Fibroblast of peridontal ligament (primary cell): ENCODE data around the gene RBM18.

Experiments
- DNase-seq: peaks from one replicate; pipeline ENCODE4 v3.0.0-alpha.2; 2010; ENCODE audit errors: extremely low read depth

RBM18 gene

DNA sequence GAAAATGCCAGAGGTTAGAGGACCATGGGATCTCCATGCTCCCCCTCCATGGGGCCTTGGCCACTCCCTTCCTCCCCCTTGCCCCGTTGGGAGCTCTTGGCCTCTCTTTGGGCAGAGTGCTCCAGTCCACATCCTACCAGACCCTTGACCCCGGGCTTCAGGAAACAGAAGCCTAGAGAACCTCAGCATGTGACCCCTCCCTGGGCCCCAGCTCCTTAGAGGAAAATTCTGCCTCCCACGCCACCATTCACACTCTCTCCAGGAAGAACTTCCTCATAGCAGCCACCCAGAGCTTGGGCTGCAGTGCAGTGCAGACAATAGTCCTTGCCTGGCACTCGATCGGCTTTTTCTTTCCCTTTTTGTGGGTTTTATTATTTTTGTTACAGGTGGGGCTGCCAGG, 41.8 kb downstream of the RBM18 start:
- no peak for DNase-seq

DNA sequence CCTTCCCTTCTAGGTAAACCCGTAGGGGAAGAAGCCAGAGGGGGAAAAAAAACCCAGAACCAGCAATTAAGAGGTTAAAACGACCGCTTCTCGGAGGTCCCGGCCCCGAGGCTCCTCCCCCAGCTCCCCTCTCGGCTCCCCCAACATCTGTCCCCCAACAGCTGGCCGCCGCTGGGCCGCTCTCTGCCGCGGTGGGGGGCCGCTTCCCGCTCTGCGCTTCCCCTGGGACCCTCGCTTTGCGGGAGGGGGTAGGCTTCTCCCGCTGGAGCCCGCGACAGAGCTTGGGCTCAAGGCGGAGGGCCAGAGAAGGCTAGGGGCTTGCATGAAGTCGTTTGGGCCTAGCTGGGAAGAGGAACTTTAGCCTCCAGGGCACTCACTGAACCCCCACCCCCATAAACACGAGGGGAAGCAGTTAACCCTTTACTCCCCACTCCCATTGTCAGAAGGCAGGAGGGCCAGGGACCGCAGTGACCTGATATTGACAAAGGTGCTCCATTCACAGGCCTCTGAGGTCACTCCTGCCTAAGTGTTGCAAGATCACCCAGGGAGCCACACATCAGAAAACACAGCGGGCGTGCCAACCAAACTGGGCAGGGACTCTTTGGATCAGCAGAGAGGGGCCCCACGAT, 43.3 kb downstream of the RBM18 start:
- no peak for DNase-seq

DNA sequence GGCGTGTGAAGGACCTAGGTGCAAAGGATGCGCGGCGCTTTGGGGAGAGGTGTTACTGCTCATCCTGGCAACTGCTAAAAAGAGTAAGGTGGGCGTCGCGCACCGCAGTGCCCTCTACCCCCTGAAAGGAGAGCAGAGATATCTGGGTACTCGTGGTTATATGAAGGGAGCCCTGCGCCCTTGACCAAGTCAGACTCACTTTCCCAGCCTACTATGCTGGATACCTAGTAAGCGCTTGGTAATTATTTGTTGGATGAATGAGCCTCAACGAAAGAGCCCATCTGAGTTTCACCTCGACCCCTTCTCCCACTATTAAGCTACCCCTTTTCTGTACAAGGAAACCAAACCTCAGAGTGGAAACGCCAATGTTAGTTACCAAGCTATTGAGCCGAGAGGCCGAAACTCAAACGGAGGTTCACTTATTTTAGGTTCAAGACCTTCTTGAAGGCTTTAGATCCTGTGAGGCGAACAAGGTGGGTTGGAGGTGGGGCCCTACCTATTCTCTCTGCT, 43.9 kb downstream of the RBM18 start:
- DNase-seq: no peak

DNA sequence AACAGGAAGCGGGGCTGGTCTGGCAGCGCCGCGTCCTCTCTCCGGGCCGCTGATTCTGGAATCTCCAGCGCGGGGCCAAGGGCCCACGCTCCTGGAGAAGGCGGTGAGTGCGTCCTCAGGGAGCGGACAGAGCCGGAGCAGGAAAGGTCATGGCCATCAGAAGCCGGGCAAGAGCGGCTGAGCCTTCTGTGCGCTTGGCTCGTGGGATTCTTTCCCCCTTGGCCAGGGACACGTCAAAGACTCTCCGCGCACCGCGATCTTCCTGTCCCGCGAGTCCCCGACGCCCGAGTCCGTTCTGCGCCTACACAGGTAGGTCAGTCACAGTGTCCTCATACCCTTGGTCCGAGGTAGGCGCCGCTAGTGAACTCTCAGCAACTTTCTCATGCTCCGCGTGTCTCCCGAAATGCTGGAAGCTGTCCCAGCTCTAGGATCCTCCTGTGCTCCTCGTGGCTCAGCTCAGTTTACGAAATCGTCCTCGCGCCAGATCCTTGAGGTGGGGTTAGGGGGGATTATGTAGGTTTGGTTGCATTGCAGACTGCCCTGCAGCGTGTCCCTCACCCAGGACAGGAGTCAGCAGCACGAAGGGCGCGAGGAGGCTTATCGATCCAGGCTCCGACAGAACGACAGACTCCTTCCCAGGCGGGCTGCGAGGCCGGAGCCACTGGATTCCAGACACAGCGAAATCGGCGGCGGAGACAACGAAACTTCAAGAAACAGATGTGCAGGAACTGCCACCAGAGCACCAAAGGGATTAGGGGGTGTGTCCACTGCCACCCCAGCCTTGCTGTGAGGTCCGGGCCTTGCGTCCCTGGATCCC, 44.6 kb downstream of the RBM18 start:
- DNase-seq: no peak

DNA sequence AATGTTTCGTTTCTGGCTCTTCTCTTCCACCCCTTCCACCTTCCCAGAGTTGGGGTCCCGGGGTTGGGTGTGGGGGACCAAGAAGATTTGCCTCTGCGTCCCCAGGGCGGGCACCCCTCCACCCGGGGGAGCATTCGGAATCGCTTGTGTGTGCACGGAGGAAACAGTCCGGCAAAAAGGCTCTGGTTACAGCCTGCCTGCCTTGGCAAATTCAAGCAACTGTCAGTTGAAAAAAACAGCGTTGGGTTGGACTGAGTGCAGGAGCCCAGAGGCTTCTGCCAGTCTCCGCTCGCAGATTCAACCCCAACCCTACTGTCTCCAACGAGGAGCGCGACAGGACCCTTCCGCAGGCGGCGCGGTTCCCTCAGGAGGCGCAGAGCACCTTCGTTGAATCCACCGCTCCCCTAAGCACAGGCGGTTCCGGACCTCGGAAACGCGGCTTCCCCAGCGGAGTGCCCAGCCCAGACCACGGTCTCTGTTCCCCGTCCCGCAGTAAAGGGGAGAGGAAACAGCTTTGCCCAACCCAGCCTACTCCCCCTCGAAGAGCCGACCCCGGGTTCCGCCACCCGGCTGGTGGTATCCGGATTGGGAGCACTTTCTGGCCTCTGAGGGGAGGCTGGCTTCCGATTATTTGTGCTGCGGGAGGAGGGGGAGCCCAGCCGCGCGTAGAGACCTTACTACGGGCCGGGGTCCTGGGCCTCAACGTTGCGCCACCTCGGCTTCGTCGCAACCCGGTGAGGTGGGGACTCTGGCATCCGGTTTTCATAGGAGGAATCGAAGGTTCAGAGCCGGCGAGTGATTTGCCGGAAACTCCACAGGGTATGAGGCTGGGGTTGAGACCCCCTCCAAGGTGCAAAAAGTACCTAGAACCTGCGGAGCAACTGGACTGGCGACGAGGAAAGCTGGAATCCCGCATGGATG, 45.4 kb downstream of the RBM18 start:
- DNase-seq: peak; percentile 38

DNA sequence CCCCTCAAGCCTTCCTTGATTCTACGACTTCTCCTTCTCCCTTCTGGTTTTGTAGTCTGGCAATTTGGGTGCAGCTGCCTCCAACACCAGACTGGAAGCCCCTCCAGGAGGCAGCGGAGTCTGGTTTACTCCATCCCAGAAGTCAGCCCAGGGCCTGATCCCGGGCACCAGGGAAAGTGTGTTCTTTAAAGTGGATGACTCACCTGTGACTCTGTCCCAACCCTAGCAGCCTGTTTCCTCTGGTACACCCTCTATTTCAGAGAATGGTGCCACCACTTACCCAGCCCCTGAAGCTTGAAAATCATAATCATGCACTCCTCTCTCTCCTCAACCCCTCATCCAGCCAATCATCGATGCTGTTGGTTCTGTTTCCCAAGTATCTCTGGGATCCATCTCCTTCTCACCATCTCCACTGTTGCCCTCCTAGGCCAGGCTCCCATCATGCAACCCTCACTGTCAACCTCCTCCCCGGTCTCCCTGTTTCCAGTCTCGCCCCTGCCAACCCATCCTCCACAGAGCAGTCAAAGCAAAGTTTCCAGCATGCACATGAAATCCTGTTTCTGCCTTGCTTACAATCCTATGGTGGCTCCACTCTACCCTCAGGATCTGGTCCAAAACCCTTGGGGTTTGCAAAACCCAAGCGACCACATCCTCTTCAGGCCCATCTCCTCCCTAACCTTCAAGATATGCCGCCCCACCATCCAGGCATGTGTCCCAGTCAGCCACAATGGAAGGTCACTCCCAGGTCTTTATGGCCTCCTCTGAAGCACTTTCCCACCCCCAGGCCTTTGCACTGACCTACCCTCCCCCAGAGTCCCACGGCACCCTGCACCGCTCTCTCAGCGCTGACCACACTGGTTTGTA, 46.3 kb downstream of the RBM18 start:
- no peak for DNase-seq

DNA sequence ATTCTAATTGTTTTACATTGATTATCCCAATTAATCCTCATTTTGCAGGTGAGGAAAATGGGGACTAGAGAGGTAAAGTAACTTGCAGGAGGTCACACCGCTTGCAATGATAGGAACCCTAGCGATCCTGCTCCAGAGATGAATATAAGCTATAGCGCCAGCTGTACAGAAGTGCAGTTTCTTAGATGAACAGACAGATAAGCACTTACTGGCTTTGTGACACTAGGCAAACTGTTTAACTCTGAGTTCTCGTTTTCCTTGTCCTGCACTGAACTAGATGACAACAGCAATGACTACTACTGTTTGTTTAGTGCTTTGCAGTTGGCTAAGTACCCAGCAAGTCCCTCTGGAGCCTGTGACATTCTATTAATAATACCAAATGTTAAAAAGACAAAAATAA, 47.0 kb downstream of the RBM18 start:
- no peak for DNase-seq

DNA sequence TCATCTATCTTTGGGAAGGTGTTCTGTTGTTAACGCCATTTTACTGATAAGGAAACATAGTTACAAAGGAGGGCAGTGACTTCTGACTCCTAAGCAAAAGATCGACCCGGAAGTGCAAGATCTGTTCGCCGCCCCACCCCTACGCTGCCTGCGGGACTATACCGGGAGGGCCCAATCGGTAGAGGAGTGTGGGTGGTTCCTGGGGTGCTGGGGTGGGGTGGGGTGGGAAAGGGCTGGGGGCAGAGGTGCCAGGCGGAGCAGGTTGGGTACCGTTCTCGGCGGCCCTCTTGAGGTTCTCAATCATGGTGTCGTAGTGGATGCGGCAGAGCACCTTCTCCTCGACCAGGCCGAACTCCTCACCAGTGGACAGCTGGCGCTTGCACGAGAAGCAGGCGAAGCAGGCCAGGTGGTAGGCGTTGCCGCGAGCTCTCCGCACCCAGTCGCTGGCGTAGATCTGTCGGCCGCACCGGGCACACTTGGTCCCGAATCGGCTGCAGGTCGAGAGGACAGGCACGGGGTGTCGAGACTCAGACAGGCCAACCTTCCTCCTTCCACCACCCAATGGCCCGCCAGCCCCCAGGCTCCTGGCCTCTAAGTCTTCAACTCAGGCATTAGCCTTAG, 47.7 kb downstream of the RBM18 start:
- no peak for DNase-seq

DNA sequence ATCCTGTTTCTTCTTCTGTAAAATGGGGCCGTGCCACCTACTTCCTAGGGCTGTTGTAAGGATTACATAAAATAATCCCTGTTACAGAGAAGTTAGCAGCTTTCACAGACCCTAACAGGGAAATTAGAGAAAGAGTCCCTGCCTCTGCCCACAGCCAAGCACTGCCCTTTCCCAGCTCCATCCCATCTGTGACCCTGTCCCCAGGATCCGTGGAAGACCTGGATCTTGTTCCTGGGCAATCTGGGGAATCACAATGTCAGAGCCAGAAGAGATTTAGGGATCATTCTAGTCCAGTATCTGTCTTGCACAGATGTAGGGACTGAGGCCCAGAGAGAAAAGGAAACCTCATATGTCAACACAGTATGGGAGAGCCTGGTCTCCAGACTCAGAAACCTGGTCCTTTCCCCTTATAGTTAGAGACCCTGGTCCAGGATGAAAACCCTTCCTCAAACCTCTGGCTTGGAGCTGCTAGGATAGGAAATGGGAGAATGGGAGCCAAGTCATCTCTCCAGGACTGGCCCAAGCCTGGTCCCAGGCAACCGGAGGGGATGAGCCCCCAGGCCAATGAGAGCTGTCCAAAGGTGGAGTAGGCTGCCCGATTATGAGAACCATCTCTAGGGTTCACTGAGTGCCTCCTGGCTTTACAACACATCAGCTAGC, 48.4 kb downstream of the RBM18 start:
- no peak for DNase-seq

DNA sequence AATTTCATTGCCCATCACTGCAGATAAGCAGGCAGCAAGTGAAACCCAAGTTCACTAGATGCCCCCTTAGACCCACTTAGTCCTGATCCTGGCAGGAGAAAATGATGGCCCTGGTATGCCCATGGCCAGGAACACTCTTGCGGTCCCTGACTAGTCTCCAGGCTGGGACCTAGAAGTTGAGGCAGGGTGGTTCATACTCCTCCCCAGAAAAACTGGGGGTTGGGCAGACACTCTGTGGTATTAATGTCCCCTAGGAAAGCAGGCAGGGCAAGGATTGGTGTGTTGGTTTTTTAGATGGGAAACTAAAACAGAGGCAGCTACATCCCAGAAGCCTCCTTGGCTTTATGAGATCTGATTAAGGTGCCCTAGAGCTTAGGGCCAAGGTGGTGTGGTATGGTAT, 49.0 kb downstream of the RBM18 start:
- no peak for DNase-seq

DNA sequence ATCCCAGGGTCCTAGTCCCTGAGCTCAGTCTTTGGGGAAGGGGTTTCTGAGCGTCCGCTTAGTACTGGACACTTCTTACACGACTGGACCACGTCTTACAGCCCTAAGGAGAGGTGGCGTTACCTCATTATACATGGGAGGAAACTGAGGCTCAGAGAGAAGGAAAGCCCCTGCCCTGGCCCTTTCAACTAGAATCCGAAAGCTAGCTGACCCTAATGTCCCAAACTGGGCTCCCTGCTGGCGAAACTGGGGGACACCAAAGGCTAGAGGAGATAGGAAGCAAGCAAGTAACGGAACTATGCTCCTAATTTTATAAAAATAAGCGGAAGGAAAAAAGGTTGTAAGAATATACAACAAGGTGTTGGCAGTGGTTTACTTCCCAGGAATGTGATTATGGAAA, 50.1 kb downstream of the RBM18 start:
- DNase-seq: no peak

DNA sequence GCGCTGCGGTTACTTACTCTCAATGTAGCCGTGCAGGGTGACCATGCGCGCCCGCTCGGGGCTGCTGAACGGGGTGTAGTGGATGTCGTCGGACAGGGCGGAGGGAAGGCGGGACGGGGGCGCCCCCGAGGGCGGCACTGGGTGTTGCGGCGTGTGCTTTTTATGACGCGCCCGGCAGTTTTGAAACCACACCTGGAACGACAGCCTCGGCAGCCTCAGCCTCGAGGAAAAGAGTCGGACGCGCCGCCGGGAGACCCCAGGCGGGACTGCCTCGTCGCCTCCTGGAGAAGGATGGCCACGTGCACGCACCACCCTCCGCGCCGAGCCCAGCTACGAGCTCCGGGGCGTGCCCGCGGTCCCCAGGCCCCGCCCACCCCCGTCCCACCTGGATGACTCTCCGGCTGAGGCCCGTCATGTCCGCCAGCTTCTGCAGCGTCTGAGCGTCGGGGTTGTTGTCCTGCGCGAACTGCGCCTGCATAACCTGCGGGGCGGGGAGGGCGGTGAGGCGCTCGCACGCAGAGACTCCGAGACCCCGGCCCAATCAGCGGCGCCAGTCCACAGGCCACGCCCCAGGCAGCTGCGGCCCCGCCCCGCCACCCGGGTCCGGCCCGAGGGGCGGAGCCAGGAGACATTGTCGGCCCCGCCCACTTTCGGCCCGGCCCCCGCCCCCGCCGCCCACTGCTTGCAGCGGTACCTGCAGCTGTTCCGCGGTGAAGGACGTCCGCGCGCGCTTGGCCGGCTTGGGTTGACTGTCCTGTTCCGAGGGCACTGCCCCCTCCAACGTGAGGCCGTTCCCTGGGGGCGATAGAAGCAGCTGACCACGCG, 50.8 kb downstream of the RBM18 start:
- no peak for DNase-seq

DNA sequence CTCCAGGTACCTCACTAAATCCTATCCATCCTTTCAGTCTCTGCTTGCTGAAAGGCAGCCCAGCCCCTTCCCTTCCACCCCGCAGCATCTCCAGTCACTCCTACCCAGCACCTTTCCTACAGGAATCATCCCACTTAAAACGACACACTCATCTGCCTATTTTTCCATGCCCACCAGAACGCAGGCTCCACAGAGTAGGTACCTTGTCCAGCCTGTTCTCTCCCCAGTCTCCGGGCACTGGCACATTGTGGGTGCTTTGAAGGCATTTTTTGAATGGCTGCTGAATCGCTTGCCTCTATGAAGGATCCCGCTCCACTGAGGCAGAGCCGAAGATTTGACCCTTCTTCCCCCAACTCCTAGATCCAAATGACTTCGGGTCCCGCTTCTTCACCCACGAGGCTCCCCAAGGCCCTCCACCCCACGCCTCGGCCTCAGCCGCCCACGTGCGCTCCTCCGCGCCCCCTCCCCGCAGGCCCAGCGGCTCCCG, 51.5 kb downstream of the RBM18 start:
- DNase-seq: no peak

DNA sequence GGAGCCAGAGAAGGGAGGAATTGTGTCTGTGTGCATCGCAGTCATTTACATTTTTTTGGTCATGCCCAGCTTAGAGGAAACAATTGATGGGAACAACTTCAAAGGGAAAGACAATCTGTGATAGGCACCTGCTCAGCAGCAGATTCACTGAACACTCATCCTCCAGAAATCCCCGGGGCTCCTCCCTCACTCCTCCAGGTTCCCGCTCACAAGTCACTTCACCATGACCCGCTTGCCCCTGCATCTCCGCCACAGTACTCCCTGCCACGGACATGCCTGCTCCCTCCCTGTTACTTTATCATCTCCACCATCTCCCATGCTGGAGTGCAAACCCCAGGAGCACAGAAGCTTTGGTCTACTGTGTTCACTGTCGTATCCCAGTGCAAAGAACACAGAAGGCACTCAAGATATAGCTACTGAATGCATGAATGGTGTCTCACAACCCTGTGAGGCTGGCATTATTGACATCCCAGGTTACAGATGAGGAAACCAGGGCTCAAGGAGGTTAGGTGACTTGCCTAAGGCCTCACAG, 52.1 kb downstream of the RBM18 start:
- DNase-seq: no peak

DNA sequence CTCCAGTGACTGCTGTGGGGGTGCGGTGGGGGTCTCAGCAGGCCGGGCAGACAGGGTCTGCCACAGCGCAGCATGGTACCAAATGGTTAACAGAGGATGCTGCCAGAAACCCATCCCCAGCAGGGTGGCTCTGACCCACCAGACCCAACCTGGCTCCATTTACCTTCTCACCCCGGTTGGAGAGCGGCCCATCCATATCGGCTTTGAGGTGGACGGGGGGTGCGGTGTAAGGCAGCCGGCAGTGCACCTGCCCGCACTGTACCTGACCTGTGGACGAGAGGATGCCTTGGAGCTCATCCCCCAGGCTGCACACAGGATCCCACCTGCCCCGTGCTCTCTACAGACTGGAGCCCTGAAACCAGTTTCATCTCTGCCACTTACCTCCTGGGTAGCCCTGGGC, 55.2 kb downstream of the RBM18 start:
- DNase-seq: no peak

DNA sequence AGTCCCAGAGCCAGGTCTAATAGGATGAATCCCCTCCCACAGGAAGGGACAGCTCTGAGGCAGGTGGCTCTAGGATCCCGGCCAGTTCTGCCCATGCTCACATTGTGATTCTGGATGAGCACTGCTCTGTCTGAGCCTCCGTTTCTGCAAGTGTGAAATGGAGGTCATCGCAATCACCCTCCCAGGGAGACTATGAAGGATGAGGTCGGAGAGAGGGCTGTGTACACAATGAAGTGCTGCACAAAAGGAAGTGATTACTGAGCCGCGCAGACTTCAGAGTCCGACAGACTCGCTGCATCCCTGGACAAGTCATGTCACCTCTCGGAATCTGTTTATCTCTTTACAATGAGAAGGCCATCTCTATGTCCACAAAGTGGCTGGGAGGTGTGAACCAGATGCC, 57.5 kb downstream of the RBM18 start:
- DNase-seq: no peak

DNA sequence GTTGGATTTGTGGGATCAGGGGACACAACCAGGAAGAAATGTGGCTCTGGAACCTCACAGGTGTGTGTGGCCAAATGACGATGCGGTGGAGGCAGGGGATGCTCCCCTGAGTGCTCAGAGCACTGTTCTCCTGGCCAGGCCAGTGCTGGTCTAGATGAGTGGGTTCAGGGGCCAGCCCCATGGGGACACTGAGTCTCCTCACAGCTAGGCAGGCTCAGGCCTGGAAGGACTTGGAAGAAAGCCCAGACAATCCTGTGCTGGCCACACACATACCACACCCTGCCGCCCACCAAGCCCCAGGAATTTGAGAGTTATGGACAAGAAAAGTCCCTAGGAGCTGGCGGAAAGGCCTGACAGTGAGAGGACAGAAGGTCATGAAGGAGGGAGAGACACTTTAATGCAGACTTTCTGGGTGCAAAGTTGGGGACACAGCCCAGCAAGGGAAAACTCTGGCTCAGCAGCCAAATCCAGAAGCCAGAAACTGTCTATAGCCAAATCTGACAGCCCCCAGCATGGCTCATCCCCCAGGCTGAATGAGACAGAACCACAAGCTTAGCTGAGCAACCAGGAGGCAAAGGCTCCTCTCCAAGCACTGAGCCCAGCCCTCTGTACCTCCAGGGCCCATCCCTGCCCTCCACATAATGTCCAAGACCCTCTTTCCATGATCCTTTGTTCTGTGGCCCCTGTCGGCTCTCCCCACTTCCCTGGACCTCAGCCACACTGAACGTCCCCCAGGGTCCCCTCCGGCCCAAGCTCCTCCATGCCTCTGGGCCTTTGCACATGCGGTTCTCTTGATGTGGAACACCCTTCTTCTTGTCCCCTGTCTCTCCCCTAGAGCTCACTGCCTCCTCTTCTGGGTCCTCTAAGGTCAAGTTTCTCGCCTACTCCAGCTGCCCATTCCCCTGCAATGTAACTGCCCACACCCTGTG, 58.3 kb downstream of the RBM18 start:
- DNase-seq: peak; percentile 87

DNA sequence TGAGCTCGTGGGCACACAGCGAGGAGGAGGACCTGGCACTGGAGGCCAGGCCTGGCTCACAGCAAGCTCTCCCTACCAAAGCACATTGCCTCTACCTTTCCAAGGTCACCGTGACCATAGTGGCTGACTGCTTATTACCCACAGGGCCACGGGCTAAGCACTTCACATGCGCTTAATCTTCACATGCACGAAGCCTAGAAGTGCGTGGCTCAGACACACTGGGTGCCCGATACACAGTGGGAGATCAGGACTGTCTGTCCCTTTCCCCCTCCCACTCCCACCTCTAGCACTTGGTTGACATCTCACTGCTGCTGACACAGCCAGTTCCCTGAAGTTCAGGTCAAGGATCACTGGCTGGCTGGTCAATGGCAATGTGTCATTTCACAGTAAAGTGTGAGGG, 59.5 kb downstream of the RBM18 start:
- no peak for DNase-seq
